K562 (cell line): Measurements from ENCODE around the gene SAMM50. TPM values are rescaled to one million over a fixed set of nuclear protein-coding genes. Genes with fewer than 3 reads are reported as not detected.

Experiments
- BRD9 ChIP-seq: fragments of 450-650 bp; IDR thresholded peaks from 2 replicates; pipeline ENCODE4 v1.6.1; 2018; ENCODE audit warnings: low read depth; ENCODE audit not compliant: partially characterized antibody
- DIDO1 ChIP-seq: fragments of 450-650 bp; IDR thresholded peaks from 2 replicates; pipeline ENCODE4 v1.6.1; 2016; ENCODE audit warnings: low read depth, missing biosample characterization, missing genetic modification characterization
- ETS2 ChIP-seq: IDR thresholded peaks from 2 replicates; pipeline ENCODE4 v1.6.1; 2016; ENCODE audit warnings: borderline replicate concordance, missing genetic modification characterization, mild to moderate bottlenecking, moderate library complexity, missing compliant biosample characterization; ENCODE audit not compliant: poor library complexity, severe bottlenecking
- EWSR1 ChIP-seq: fragments of 450-650 bp; IDR thresholded peaks from 2 replicates; pipeline ENCODE4 v1.6.1; 2018; ENCODE audit warnings: borderline replicate concordance, mild to moderate bottlenecking, low read depth, moderate library complexity; ENCODE audit not compliant: partially characterized antibody
- FOXJ2 ChIP-seq: fragments of 200-800 bp; sonication (Bioruptor generic); IDR thresholded peaks from 2 replicates; pipeline ENCODE4 v1.6.1; 2016; ENCODE audit warnings: missing genetic modification characterization, missing compliant biosample characterization
- LEF1 ChIP-seq: fragments of 450-650 bp; IDR thresholded peaks from 2 replicates; pipeline ENCODE4 v1.6.1; 2016; ENCODE audit warnings: mild to moderate bottlenecking
- NELFE ChIP-seq: IDR thresholded peaks from 2 replicates; pipeline ENCODE4 v1.6.1; 2011; ENCODE audit warnings: mild to moderate bottlenecking; ENCODE audit not compliant: insufficient read depth, insufficient read length
- PML ChIP-seq: IDR thresholded peaks from 2 replicates; pipeline ENCODE4 v1.6.1; 2012; ENCODE audit warnings: low read length, inconsistent platforms
- POLR2AphosphoS5 ChIP-seq: IDR thresholded peaks from 2 replicates; pipeline ENCODE4 v1.6.1; 2011; ENCODE audit warnings: mild to moderate bottlenecking, low read depth, low read length, moderate library complexity; ENCODE audit not compliant: control insufficient read depth, insufficient read depth
- POU5F1 ChIP-seq: fragments of 150-350 bp; IDR thresholded peaks from 2 replicates; pipeline ENCODE4 v1.6.1; 2014; ENCODE audit warnings: borderline replicate concordance, low read length, low read depth, mild to moderate bottlenecking; ENCODE audit not compliant: partially characterized antibody
- SOX6 ChIP-seq: fragments of 450-650 bp; IDR thresholded peaks from 2 replicates; pipeline ENCODE4 v1.6.1; 2014; ENCODE audit warnings: mild to moderate bottlenecking
- ZNF121 ChIP-seq: sonication (generic); formaldehyde crosslinking; conservative IDR thresholded peaks from 2 replicates; pipeline ENCODE4 v1.8.0; 2022; ENCODE audit warnings: missing genetic modification reagents
- ZNF239 ChIP-seq: fragments of 250-450 bp; sonication (Bioruptor Pico); IDR thresholded peaks from 2 replicates; pipeline ENCODE4 v1.4.0; 2020; ENCODE audit warnings: mild to moderate bottlenecking
- ZNF274 ChIP-seq: IDR thresholded peaks from 2 replicates; pipeline ENCODE4 v1.6.1; 2011; ENCODE audit warnings: low read depth, mild to moderate bottlenecking, low read length, moderate library complexity, borderline replicate concordance
- ZNF445 ChIP-seq: fragments of 250-450 bp; sonication (Bioruptor Pico); IDR thresholded peaks from 2 replicates; pipeline ENCODE4 v1.4.0; 2020; ENCODE audit warnings: low read depth, mild to moderate bottlenecking, moderate library complexity
- ZNF696 ChIP-seq: fragments of 250-450 bp; sonication (Bioruptor Pico); conservative IDR thresholded peaks from 2 replicates; pipeline ENCODE4 v1.4.0; 2020; ENCODE audit warnings: mild to moderate bottlenecking, moderate library complexity
- polyA plus RNA-seq, 8 experiments: library from polyadenylated mRNA; depleted of rRNA in 4 of 8; stranded (reverse) in 5 of 8; unstranded in 3 of 8; fragments of >200 nt; fragmentation: Nextera tagmentation in 2 of 8; fragmentation: Illumina TruSeq in 1 of 8; extraction: Ambion mirVana in 2 of 8; extraction: Trizol in 1 of 8; gene quantifications; 2 replicates each; pipeline versions ENCODE4 v1.2.1 to v1.2.3, GENCODE V29; 2011 to 2014; ENCODE audit warnings: inconsistent platforms in 1 of 8, missing spikeins in 1 of 8
- total RNA-seq, 7 experiments: library from RNA; depleted of rRNA in 6 of 7; stranded (reverse); fragments of >200 nt in 6 of 7; fragmentation: Illumina TruSeq in 2 of 7; extraction: Trizol in 2 of 7; gene quantifications; 2 replicates each; pipeline versions ENCODE4 v1.2.1 to v1.2.3, GENCODE V29; 2011 to 2021; ENCODE audit warnings: low replicate concordance in 1 of 7
- TF ChIP-seq, protein P1 (sequence below), 2 experiments: fragments of 450-650 bp; IDR thresholded peaks; 2 replicates each; pipeline ENCODE4 v1.6.1; 2018; ENCODE audit warnings: mild to moderate bottlenecking in 2 of 2, low read depth in 1 of 2; ENCODE audit not compliant: partially characterized antibody in 2 of 2
- TF ChIP-seq, protein P2 (sequence below): fragments of 250-450 bp; sonication (Bioruptor Pico); IDR thresholded peaks from 2 replicates; pipeline ENCODE4 v1.8.0; 2021; ENCODE audit warnings: borderline replicate concordance, mild to moderate bottlenecking, moderate library complexity; ENCODE audit not compliant: poor library complexity, severe bottlenecking
- TF ChIP-seq, protein P3 (sequence below): sonication (generic); formaldehyde crosslinking; IDR thresholded peaks from 2 replicates; pipeline ENCODE4 v1.8.0; 2022; ENCODE audit warnings: mild to moderate bottlenecking, missing genetic modification reagents
- TF ChIP-seq, protein P4 (sequence below): fragments of 450-650 bp; formaldehyde crosslinking; IDR thresholded peaks from 2 replicates; pipeline ENCODE4 v1.4.0; 2020; ENCODE audit warnings: mild to moderate bottlenecking, moderate library complexity

Gene SAMM50
- total and polyA plus RNA-seq, 9 of the 15 experiments (the other 6 are each of a cell fraction or from before 2014, with no cell fraction given), result 14.6 to 49.3 (median 38.1) TPM

DNA sequence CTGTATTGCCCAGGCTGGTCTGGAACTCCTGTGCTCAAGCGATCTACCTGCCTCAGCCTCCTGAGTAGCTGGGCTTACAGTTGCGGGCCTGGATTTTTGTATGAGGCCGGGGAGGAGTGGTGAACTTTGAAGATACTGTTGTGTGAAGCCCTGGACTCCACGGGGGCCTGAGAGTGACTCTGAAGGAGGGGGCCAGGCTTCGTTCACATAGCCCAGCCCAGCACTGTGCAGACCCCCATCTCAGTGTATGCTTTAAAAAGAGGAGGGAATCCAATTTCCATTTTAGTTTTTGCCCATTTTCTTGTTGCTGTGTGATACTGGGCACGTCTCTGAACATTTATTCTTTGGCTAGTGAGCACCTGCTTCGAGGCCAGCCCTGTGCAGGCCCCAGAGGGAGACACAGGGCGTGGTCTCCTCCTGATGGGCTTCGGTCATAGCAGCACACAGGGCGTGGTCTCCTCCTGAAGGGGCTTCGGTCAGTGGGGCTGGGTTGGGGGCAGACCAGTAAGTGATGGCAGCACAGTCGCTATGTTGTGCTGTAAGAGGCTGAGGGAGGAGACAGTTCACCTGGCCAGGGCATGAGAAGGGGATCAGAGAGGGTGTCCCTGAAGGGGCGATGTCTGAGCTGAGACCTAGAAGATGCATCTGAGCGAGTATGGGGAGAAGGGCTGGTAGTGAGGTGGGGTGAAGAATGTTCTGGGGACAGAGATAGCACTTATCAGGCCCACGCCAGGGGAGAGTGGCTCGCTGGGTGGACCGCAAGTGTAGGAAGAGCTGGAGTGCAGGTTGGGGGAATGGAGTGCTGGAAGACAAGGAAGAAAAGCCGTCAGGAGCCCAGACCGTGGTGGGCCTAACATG, 14.0 kb downstream of the SAMM50 start (continued):
- no peak for TF ChIP-seq ZNF239 (CRISPR knock-in tag)
- TF ChIP-seq, protein P1, sequence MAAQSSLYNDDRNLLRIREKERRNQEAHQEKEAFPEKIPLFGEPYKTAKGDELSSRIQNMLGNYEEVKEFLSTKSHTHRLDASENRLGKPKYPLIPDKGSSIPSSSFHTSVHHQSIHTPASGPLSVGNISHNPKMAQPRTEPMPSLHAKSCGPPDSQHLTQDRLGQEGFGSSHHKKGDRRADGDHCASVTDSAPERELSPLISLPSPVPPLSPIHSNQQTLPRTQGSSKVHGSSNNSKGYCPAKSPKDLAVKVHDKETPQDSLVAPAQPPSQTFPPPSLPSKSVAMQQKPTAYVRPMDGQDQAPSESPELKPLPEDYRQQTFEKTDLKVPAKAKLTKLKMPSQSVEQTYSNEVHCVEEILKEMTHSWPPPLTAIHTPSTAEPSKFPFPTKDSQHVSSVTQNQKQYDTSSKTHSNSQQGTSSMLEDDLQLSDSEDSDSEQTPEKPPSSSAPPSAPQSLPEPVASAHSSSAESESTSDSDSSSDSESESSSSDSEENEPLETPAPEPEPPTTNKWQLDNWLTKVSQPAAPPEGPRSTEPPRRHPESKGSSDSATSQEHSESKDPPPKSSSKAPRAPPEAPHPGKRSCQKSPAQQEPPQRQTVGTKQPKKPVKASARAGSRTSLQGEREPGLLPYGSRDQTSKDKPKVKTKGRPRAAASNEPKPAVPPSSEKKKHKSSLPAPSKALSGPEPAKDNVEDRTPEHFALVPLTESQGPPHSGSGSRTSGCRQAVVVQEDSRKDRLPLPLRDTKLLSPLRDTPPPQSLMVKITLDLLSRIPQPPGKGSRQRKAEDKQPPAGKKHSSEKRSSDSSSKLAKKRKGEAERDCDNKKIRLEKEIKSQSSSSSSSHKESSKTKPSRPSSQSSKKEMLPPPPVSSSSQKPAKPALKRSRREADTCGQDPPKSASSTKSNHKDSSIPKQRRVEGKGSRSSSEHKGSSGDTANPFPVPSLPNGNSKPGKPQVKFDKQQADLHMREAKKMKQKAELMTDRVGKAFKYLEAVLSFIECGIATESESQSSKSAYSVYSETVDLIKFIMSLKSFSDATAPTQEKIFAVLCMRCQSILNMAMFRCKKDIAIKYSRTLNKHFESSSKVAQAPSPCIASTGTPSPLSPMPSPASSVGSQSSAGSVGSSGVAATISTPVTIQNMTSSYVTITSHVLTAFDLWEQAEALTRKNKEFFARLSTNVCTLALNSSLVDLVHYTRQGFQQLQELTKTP (IDR thresholded peaks at IDR 0.05; ENCODE audit: low read depth in 1 of 2, partially characterized antibody in 2 of 2), result peak in 1 of 2 experiments; percentile 49
- TF ChIP-seq ZNF274, result no peak
- TF ChIP-seq POLR2AphosphoS5, result peak; percentile 78
- peak; percentile 76 for TF ChIP-seq PML
- TF ChIP-seq ZNF445 (CRISPR knock-in tag), result no peak
- no peak for TF ChIP-seq EWSR1
- peak; percentile 32 for TF ChIP-seq BRD9
- peak; percentile 71 for TF ChIP-seq SOX6
- TF ChIP-seq, protein P2, sequence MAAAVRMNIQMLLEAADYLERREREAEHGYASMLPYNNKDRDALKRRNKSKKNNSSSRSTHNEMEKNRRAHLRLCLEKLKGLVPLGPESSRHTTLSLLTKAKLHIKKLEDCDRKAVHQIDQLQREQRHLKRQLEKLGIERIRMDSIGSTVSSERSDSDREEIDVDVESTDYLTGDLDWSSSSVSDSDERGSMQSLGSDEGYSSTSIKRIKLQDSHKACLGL (CRISPR knock-in tag), result no peak
- TF ChIP-seq, protein P3, sequence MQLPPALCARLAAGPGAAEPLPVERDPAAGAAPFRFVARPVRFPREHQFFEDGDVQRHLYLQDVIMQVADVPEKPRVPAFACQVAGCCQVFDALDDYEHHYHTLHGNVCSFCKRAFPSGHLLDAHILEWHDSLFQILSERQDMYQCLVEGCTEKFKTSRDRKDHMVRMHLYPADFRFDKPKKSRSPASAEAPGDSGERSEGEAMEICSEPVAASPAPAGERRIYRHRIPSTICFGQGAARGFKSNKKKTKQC, result no peak
- TF ChIP-seq, protein P4, sequence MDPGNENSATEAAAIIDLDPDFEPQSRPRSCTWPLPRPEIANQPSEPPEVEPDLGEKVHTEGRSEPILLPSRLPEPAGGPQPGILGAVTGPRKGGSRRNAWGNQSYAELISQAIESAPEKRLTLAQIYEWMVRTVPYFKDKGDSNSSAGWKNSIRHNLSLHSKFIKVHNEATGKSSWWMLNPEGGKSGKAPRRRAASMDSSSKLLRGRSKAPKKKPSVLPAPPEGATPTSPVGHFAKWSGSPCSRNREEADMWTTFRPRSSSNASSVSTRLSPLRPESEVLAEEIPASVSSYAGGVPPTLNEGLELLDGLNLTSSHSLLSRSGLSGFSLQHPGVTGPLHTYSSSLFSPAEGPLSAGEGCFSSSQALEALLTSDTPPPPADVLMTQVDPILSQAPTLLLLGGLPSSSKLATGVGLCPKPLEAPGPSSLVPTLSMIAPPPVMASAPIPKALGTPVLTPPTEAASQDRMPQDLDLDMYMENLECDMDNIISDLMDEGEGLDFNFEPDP (CRISPR knock-in tag), result no peak
- TF ChIP-seq NELFE, result no peak
- TF ChIP-seq FOXJ2 (tag), result no peak
- TF ChIP-seq ETS2 (tag), result no peak
- TF ChIP-seq ZNF121 (CRISPR knock-in tag), result no peak; the same call in 1 of the 2 replicates
- TF ChIP-seq DIDO1 (tag), result no peak
- no peak for TF ChIP-seq POU5F1
- no peak for TF ChIP-seq ZNF696 (CRISPR knock-in tag)
- peak; percentile 89 for TF ChIP-seq LEF1
